ENCODE results near the gene PRR5L.
"Not testable (repeated sequence)": the region's sequence is repeated elsewhere in the genome, so short reads cannot be mapped to it uniquely, and the experiment has no call there.

PRR5L gene

GRCh38 chr11:36281850-36282249 lies 14.2 kb upstream of the PRR5L start:
- DNase-seq = no peak

DNA sequence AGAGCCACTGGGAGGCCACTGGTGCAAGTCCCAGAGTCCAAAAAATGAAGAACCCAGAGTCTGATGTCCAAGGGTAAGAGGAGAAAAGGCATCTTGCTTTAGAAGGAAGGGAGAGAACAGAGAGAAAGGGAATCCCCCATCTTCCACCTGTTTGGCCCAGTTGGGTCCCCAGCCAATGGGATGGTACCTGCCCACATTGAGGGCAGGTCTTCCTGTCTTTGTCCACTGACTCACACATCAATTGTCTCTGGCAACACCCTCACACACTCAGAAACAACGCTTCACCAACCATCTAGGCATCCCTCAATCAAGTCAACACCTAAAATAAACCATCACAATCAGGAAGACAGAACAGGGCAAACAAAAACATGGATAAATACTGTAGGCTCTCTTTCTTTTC lies 13.2 kb upstream of the PRR5L start:
- no peak for DNase-seq

GRCh38 chr11:36288442-36289225 lies 7.5 kb upstream of the PRR5L start:
- DNase-seq = no peak

GRCh38 chr11:36289226-36289852 lies 6.7 kb upstream of the PRR5L start, which contains the start of gene COMMD9:
COMMD9 (minus strand) TSS chr11:36289424; CDS start chr11:36289412, 12 bp downstream.
- DNase-seq = peak; percentile 91

DNA sequence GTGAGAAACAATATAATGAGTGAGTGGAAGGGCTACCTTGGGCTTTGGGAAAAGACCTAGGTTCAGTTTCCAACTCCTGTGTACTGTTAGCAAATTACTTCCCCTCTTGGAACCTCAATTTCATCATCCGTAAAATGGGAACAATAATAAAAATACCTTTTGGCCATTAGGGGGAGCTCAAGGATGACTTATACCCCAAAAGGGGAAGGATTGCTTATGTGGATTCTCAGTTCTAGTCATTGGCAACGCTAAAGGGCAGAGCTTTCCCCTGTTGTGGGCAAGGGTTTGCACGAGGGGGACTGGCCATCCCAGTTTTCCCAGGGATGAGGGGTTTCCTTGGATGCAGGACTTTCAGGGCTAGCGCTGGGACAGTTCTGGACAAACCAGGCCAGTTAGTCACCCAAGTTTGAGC lies 3.8 kb upstream of the PRR5L start:
- no peak for DNase-seq

DNA sequence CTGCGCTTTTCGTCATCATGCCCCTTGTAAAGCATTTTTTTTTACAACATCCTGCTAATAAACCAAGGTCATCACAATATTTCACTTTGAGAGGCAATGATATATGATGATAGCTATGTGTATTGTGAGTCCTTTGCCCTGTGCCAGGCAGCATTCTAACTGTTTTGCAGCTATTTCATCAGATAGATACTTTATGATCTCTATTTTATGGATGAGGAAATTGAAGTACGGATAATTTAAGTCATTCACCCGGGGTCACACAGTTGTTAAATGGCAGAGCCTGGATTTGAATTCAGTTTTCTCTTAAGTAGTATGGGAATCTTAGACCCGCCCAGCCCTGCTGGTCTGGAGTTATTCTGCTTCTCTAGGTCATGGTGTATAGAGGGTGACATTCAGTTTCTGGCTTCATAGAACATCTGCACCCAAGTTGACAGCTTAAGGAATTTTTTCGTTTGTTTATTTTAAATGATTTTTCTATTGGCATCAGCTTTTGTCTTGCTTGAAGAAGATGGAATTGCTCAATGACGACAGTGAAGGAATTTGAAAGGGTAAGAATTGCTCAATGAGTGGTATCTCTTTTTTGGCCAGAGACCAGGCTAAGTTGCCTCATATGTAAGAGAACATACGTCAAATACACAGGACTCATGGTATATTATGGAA lies 926 bp downstream of the PRR5L start:
- DNase-seq = peak; percentile 48

GRCh38 chr11:36300650-36301049 lies 4.6 kb downstream of the PRR5L start:
- DNase-seq = peak; percentile 60

DNA sequence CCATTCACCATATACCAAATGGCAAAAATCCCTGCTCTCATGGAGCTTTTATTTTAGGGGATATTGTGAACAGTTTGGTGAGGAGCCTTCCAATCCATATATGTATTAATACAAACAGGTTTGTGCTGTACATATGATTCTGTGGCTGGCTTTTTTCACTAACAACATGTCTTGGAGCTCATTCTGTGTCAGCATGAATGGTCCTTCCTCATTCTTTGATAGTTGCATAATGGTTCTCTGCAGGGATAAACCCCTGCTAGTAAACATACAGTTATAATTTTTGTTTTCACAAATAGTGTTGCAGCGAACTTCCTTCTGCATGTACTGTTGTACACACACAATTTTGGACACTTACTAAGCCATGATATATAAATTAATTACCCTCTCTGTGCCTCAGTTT lies 8.3 kb downstream of the PRR5L start:
- DNase-seq = no peak

GRCh38 chr11:36305047-36305446 lies 9.0 kb downstream of the PRR5L start:
- no peak for DNase-seq

GRCh38 chr11:36306888-36307287 lies 10.8 kb downstream of the PRR5L start:
- no peak for DNase-seq

DNA sequence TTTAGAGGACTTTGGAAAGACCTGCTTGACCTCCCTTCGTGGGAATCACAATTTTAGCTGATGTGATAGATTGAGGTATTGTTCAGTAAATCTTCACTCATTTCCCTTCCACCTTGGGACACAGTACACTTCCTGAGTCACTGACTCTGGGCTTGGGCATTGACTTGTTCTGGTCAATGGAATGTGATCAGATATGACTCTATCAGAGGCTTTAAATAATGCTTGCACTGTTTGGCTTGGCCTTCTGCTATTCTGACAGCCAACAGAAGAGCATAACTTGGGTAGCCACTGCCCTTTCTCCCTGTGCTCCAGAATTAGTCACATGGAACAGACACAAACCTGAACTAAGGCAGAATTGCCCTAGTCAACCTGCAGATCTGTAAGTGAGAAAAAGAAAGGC lies 12.5 kb downstream of the PRR5L start:
- DNase-seq = no peak

DNA sequence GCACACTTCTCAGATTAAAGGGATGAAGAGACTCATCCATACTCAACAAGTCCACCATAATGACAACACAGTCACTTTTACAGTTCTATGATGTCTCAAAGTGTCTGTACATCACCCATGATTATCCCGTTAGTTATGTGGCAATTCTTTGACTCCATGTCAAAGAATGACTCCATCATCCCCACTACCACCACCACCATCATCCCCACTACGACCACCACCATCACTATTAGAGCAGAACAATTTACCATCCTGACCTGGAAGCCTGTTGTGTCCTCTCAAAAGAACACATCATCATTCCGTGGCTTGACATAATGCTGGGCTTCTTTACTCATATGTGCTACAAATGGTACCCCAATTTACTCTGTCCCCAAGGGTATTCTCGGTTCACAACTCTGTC lies 13.7 kb downstream of the PRR5L start:
- DNase-seq = no peak

GRCh38 chr11:36311926-36312595 lies 16.0 kb downstream of the PRR5L start:
- DNase-seq = peak; percentile 15

GRCh38 chr11:36312611-36313472 lies 16.8 kb downstream of the PRR5L start:
- no peak for DNase-seq

DNA sequence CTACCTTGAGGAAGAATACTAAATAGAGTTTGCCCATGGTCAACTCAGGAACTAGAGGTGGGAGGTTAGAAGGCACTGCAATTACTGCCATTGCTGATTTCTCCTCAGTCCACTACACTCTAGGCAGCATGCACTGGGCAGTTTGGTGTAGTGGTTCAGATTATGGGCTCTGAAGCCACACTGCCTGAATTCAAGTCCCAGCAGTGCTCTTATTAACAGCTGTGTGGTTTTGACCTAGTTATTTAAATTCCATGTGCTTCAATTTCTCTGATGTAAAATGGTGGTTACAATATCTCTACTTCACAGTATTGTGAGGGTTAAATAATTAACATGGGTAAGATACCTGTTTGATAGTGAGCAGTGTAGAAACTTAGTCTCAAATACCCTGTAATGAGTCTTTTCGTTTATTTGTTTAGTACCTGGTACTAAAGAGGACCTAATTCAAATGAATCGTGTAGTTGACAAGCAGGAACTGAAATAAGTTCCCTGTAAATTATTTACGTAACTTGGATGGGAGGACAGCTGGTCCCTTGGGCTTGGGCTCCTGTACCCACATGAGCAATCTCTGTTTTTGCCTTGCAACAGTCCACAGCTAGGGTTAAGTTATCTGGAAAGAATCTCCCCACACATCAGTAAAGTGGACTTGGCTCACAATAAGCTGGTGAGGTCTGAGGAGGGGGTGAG lies 17.8 kb downstream of the PRR5L start:
- no peak for DNase-seq

DNA sequence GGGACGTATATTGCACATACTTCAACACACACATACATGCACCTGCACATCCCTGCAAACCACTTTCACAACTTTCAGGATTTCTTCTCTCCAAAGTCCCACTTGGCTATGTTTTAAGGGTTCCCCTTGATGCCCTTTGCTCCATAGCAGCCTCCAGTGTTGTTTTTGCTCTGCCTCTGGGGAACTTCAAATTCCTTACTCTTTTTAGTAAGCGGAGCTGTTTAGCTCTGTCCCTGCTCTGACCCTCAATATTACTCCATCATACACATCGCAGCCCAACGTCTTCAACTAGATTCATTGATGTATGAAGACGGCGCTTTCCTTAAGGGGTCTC lies 18.3 kb downstream of the PRR5L start:
- DNase-seq = no peak

DNA sequence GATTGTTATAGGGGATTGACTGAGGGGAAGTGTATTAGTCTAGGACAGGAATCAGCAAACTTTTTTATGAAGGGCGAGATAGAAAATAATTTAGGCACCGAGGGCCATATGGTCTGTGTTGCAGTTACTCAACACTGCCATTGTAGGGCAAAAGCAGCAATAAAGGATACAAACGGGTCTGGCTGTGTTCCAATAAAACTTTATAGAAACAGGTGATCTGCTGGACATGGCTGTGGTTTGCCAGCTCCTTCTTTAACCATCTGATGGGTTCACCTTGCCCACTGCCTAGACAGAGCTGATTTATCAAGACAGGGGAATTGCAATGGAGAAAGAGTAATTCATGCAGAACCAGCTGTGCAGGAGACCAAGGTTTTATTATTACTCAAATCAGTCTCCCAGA lies 20.0 kb downstream of the PRR5L start:
- no peak for DNase-seq

DNA sequence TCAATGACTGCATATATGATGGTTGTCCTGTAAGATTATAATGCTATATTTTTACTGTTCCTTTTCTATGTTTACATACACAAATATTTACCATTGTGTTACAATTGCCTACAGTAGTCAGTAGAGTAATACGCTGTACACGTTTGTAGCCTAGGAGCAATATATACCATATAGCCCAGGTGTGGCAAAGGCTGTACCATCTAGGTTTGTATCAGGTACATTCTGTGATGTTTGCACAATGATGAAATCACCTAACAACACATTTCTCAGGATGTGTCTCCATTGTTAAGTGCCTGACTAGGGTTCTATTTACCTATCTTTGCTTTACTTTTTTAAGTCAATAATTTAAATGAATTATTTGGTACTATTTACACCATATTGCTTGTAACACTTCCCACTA lies 21.9 kb downstream of the PRR5L start:
- no peak for DNase-seq

DNA sequence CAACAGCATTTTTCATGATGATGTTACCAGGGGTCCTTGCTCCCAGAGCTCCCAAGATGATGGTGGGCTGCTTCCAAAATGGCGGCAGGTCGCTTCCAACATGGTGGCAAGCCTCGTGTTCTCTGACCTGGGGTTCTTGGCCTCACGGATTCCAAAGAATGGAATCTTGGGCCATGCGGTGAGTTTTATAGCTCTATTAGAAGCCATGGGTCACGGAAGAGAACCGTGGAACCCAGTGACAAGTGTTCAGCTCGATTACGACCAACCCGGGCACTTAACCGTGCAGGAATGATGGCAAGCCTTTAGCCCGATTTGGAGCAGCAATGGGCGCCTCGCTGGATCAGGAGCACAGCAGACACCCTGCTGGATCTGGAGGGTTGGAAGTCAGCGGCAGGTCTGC lies 28.9 kb downstream of the PRR5L start:
- not testable (repeated sequence) for DNase-seq

- DNase-seq = not testable (repeated sequence)
Observed at GRCh38 chr11:36325403-36325802, 29.3 kb downstream of the PRR5L start.

DNA sequence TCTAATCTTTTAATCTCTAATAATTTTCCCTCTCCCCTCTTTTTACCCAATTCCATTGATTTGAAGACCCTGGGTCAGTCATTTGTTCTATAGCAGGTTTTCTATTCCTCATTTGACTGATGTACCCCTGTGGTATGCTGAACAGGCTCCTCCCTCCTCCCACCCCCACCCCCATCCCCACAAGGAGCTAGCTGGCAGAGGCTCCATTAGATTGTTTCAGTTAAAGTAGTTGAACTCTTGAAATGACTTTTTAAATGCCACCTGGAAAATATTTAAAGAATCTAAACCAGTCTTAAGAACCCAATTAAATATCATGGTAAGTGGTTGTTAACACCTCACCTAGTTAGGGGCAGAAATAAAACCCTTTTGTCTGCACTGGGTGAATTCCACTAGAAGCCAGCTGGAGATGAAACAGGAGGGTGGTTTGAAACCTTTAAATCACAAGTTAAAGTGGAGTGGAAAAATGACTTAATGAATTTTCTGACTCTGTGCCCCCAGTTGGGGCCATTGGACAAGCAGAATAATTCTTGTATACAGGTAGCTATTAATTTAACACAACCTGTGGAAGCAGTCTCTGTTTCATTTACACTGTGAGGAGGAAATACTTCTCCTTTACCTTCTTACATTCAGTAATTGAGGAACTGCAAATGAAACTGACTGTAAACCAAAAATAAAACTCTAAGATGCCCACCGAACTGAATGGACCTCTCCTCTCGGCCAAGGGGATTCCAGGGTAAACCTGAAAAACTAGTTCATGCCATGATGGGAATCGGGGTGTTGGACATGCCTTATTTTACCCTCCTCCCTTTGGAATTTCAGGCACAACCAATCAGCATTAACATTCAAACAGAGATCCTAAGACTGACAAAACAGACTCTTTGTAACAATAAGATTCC lies 30.7 kb downstream of the PRR5L start:
- no peak for DNase-seq
